ENCODE data around the gene IGSF6. TPM values are rescaled to one million over a fixed set of nuclear protein-coding genes. Genes with fewer than 3 reads are reported as not detected.
A peak's percentile ranks its signal among the peaks of the same experiment; 100 is the strongest.

IGSF6 gene
- total and polyA plus RNA-seq, 2 of the 13 experiments (the other 11 are each of a cell fraction or from before 2014, with no cell fraction given) = not detected

- TF ChIP-seq, protein P1, sequence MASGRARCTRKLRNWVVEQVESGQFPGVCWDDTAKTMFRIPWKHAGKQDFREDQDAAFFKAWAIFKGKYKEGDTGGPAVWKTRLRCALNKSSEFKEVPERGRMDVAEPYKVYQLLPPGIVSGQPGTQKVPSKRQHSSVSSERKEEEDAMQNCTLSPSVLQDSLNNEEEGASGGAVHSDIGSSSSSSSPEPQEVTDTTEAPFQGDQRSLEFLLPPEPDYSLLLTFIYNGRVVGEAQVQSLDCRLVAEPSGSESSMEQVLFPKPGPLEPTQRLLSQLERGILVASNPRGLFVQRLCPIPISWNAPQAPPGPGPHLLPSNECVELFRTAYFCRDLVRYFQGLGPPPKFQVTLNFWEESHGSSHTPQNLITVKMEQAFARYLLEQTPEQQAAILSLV (CRISPR knock-in tag; IDR thresholded peaks at IDR 0.05; ENCODE audit: borderline replicate concordance) = peak; percentile 100
- peak; percentile 91 for TF ChIP-seq GFI1 (CRISPR knock-in tag; IDR thresholded peaks at IDR 0.05; ENCODE audit: borderline replicate concordance)
- TF ChIP-seq SATB2 (CRISPR knock-in tag; IDR thresholded peaks at IDR 0.05) = peak; percentile 15; the same call in 1 of the 2 replicates
- TF ChIP-seq MTA3 (CRISPR knock-in tag; IDR thresholded peaks at IDR 0.05) = no peak; the same call in 1 of the 2 replicates
- peak; percentile 77 to 83 for TF ChIP-seq EP300 (IDR thresholded peaks at IDR 0.05; ENCODE audit: low read depth in 2 of 2, low read length in 2 of 2)
- peak; percentile 84 for TF ChIP-seq EP300 (CRISPR knock-in tag; IDR thresholded peaks at IDR 0.05; ENCODE audit: borderline replicate concordance)
- TF ChIP-seq SRY (CRISPR knock-in tag; IDR thresholded peaks at IDR 0.05) = peak; percentile 25; the same call in 1 of the 2 replicates
- peak; percentile 77; the same call in 1 of the 2 replicates for TF ChIP-seq ZFP37 (CRISPR knock-in tag; IDR thresholded peaks at IDR 0.05; ENCODE audit: borderline replicate concordance)
- peak; percentile 97 for TF ChIP-seq ZMAT3 (CRISPR knock-in tag; conservative IDR thresholded peaks at IDR 0.05)
- peak in 1 of 2 experiments; percentile 69; a peak in 2 of 4 replicates for TF ChIP-seq REST (IDR thresholded peaks at IDR 0.05; ENCODE audit: borderline replicate concordance in 1 of 2, low read depth in 1 of 2, low read length in 2 of 2)
- TF ChIP-seq SYNCRIP (IDR thresholded peaks at IDR 0.05; ENCODE audit: insufficient read depth, low read depth, low read length) = no peak
- TF ChIP-seq, protein P2, sequence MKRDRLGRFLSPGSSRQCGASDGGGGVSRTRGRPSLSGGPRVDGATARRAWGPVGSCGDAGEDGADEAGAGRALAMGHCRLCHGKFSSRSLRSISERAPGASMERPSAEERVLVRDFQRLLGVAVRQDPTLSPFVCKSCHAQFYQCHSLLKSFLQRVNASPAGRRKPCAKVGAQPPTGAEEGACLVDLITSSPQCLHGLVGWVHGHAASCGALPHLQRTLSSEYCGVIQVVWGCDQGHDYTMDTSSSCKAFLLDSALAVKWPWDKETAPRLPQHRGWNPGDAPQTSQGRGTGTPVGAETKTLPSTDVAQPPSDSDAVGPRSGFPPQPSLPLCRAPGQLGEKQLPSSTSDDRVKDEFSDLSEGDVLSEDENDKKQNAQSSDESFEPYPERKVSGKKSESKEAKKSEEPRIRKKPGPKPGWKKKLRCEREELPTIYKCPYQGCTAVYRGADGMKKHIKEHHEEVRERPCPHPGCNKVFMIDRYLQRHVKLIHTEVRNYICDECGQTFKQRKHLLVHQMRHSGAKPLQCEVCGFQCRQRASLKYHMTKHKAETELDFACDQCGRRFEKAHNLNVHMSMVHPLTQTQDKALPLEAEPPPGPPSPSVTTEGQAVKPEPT (CRISPR knock-in tag; IDR thresholded peaks at IDR 0.05; ENCODE audit: low read depth) = no peak; the same call in 1 of the 2 replicates
- peak; percentile 96 for TF ChIP-seq PHF20 (CRISPR knock-in tag; IDR thresholded peaks at IDR 0.05)
- no peak; the same call in 1 of the 2 replicates for TF ChIP-seq THYN1 (CRISPR knock-in tag; IDR thresholded peaks at IDR 0.05; ENCODE audit: borderline replicate concordance, low read depth)
- TF ChIP-seq DDIT3 (CRISPR knock-in tag; IDR thresholded peaks at IDR 0.05) = peak; percentile 50; the same call in 1 of the 2 replicates
- peak; percentile 90 for TF ChIP-seq TEAD3 (CRISPR knock-in tag; optimal IDR thresholded peaks at IDR 0.05; ENCODE audit: borderline replicate concordance)
- no peak for TF ChIP-seq ZNF260 (CRISPR knock-in tag; IDR thresholded peaks at IDR 0.05; ENCODE audit: borderline replicate concordance, low read depth)
- TF ChIP-seq ZNF777 (CRISPR knock-in tag; IDR thresholded peaks at IDR 0.05) = peak; percentile 50
- TF ChIP-seq, protein P3, sequence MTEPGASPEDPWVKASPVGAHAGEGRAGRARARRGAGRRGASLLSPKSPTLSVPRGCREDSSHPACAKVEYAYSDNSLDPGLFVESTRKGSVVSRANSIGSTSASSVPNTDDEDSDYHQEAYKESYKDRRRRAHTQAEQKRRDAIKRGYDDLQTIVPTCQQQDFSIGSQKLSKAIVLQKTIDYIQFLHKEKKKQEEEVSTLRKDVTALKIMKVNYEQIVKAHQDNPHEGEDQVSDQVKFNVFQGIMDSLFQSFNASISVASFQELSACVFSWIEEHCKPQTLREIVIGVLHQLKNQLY (CRISPR knock-in tag; IDR thresholded peaks at IDR 0.05) = peak; percentile 62
- TF ChIP-seq REXO4 (CRISPR knock-in tag; IDR thresholded peaks at IDR 0.05; ENCODE audit: borderline replicate concordance) = no peak; the same call in 1 of the 2 replicates
- peak; percentile 91 for TF ChIP-seq ZNF33B (CRISPR knock-in tag; IDR thresholded peaks at IDR 0.05)
Observed at GRCh38 chr16:21599122-21600030, 53.0 kb downstream of the IGSF6 start, which contains the start of gene METTL9 (continued).
